Stimulated activated CD4-positive, alpha-beta T cell treated with anti-CD3 and anti-CD28 coated beads, Interleukin-2, amount 100 ng/mL, for 48 hours (primary cell): ENCODE data around the gene NFIX.

Experiments
- DNase-seq, 2 donors: peaks; one replicate each; pipeline ENCODE4 v3.0.0-alpha.2; 2020

The NFIX gene

DNA sequence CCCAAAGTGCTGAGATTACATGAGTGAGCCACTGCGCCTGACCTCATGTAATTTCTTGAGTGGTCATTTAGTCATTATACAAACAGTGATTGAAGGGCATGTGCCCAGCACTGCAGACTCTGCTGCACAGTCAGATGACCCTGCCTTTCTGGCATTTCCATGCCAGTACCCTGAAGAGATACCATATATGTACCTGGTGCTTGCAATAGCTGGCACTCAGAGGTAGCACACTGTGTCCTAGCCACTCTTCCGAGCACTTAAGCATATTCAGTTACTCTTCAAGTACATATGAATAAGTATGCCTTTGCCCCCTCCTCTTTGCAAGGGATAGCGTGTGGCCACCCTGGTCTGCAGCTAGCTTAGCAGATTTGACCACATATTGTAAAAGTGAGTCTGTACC lies 139.4 kb downstream of the NFIX start:
- DNase-seq, result no peak

DNA sequence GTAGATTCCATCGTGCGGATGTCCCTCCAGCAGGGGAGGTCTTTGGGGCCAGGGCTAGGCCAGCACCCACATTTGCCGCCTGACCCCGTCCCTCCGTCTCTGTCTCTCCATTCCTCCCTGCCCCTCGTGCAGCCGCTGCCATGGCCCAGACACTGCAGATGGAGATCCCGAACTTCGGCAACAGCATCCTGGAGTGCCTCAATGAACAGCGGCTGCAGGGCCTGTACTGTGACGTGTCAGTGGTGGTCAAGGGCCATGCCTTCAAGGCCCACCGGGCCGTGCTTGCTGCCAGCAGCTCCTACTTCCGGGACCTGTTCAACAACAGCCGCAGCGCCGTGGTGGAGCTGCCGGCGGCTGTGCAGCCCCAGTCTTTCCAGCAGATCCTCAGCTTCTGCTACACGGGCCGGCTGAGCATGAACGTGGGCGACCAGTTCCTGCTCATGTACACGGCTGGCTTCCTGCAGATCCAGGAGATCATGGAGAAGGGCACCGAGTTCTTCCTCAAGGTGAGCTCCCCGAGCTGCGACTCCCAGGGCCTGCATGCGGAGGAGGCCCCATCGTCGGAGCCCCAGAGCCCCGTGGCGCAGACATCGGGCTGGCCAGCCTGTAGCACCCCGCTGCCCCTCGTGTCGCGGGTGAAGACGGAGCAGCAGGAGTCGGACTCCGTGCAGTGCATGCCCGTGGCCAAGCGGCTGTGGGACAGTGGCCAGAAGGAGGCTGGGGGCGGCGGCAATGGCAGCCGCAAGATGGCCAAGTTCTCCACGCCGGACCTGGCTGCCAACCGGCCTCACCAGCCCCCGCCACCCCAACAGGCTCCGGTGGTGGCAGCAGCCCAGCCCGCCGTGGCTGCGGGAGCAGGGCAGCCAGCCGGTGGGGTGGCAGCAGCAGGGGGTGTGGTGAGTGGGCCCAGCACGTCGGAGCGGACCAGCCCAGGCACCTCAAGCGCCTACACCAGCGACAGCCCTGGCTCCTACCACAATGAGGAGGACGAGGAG lies 140.1 kb downstream of the NFIX start:
- no peak for DNase-seq

DNA sequence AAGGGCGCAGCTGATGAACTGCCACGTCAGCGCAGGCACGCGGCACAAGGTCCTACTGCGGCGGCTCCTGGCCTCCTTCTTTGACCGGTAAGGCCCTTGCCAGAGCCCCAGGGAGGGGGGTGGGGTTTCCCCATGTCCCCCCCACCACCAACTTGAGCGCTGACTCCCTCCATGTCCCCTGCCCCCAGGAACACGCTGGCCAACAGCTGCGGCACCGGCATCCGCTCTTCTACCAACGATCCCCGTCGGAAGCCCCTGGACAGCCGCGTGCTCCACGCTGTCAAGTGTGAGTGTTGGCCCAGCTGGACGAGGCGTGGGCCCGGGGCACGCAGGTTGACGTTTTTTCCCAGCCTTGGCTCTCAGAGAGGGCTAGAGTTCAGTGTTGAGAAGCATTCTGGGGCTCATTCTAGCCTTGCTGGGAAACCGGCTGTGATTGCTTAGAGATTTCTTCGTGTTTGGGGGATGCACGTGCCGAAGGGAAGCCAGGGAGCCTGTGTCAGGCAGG lies 142.1 kb downstream of the NFIX start:
- no peak for DNase-seq

DNA sequence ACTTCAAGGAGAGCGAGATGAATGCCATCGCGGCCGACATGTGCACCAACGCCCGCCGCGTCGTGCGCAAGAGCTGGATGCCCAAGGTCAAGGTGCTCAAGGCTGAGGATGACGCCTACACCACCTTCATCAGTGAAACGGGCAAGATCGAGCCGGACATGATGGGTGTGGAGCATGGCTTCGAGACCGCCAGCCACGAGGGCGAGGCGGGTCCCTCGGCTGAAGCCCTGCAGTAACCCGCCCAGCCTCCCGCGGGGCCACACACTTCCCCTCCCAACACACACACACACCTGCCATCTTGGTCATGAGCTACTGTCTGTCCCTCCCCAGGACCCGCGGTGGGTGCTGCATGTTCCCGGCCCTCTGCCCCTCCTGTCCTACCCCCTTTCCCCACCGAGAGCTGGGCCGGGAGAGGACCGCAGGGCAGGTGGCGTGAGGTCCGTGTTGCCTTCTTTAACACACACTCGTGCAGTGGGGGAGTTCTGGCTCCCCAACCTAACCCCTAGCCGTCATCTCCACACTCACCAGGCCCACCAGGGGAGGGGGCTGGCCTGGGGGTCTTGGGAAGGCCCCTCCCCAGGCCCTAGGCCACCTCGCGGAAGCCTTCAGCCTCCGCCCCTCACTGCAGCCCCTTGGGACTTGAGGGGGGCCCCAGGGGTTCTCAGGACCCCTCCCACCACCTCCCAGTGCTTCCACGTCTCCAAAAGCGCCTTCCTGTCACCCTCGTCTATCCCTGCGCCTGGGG lies 143.1 kb downstream of the NFIX start:
- no peak for DNase-seq

DNA sequence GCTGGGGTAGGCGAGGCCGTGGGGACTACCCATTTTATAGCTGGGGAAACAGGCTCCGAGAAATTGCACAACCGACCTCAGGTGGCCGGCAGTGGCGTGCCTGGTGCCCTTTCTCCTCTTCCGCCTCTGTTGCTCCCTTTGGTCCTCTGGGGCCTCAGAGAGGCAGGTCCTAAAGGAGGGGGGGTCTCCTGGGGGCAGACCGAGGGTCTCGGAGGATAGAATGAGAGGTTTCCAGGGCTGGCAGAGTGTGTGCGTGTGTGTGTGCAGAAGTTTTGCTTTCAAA lies 143.6 kb downstream of the NFIX start:
- no peak for DNase-seq

DNA sequence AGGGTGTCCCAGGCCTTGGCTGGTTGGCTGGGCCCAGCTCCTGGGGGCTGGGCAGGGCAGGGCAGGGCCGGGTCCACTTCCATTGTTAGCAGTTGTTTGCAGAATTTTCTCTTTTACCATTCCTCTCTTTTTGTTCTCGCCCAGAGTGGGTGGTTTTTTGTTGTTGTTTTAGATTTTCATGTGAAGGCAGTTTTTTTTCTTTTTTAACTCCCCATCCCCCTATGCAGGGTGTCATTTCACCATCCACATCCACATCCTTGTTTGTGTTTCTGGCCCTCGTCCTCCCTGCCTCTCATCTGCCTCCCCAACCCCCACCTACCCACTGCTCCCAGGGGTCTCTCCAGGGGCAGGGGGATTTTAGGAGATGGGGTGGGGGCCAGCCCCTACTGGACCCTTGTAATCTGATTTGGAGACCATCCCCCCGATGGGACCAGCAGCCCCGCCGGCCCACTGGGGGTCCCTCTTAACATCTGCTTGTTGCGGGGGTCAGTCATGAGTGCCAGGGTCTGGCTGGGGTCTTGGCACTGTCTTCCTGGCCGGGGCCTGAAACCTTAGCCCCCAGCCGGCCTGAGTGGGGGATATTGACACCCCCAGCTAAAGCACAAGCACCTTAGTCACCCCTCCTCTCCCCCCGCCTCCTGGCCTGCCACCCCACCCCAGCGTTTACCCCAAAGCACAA lies 144.5 kb downstream of the NFIX start:
- no peak for DNase-seq

DNA sequence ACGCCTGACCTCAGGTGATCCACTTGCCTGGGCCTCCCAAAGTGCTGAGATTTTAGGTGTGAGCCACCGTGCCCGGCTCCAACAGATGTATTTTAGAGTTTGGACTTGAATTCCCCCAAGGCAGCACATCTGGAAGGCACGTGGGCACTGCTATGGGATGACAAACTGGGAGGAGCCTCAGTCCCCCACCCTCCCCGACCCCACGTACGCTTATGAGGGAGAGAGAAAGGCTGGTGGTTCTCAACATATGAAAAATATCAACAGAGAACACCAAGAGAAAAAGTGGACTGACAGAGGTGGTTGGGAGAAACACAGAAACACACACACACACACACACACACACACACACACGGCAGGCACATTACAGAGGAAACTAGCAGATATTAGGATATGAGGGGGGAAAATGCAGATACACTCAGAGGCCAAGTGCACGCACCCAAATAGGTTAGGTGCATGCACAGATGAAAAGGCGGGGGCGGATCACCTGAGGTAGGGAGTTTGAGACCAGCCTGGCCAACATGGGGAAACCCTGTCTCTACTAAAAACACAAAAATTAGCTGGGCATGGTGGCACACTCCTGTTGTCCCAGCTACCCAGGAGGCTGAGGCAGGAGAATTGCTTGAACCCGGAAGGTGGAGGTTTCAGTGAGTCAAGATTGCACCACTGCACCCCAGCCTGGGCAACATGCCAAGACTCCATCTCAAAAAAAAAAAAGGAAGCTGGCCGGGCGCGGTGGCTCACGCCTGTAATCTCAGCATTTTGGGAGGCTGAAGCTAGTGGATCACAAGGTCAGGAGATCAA lies 151.7 kb downstream of the NFIX start:
- DNase-seq, result no peak
